ENCODE data around the gene MST1. TPM values are rescaled to one million over a fixed set of nuclear protein-coding genes. Genes with fewer than 3 reads are reported as not detected.

Gene MST1
- polyA plus RNA-seq (2012; ENCODE audit: missing spikeins), result 14.4 TPM

- TF ChIP-seq TAF1 (IDR thresholded peaks at IDR 0.05; ENCODE audit: borderline replicate concordance, low read depth, low read length) (no peak), POLR2AphosphoS5 (IDR thresholded peaks at IDR 0.05; ENCODE audit: low read depth, low read length) (peak; percentile 60), POLR2A (IDR thresholded peaks at IDR 0.05; ENCODE audit: low read depth, low read length) (peak; percentile 66; the same call in 1 of the 2 replicates)
- DNase-seq (ENCODE audit: insufficient read length), result peak; percentile 98
- peak; percentile 27 for FAIRE-seq
Measured at GRCh38 chr3:49689046-49689907, at the start of gene MST1, which contains the start of gene RNF123. Gene MST1 (minus strand): TSS chr3:49689474. CDS start chr3:49688691, 783 bp downstream. Gene RNF123 (plus strand): TSS chr3:49689557. CDS start chr3:49691166, 1,609 bp downstream.

DNA sequence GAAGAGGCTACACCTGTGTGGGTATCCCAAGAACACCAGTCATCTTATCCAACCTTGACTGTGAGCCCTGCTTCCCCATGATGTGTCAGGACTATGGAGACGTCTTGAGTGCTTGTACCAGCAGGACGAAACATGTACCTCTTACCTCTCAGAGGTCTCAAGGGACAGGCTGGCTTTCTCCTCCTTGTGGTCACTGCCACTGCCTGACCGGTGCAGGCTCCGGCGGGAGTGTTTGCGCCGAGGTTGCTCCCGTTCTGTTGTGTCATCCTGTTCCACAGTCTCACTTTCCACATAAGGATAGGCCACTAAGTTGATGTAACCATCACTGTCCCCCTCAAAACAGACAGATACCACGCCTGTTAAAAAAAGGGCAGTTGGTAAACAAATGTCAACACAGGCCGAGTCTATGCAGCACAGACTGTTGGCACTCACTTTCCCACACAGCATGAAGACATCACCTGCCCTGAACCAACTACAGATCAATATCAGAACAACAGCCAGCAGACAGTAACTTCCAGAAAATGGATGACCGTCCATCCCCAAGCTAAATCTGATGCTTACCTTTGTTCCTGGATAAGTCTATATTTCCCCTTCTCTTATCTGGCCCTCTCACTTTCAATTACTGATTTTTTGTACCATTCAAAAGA lies 48.9 kb upstream of the MST1 start:
- DNase-seq (ENCODE audit: insufficient read length) (no peak), FAIRE-seq (no peak)
- TF ChIP-seq POLR2AphosphoS5 (IDR thresholded peaks at IDR 0.05; ENCODE audit: low read depth, low read length) (no peak), TAF1 (IDR thresholded peaks at IDR 0.05; ENCODE audit: borderline replicate concordance, low read depth, low read length) (no peak)

GRCh38 chr3:49734752-49735151 lies 45.5 kb upstream of the MST1 start:
- FAIRE-seq (no peak), DNase-seq (ENCODE audit: insufficient read length) (no peak)
- TF ChIP-seq TAF1 (IDR thresholded peaks at IDR 0.05; ENCODE audit: borderline replicate concordance, low read depth, low read length) (no peak), POLR2A (IDR thresholded peaks at IDR 0.05; ENCODE audit: low read depth, low read length) (no peak), POLR2AphosphoS5 (IDR thresholded peaks at IDR 0.05; ENCODE audit: low read depth, low read length) (no peak)

GRCh38 chr3:49733551-49733950 lies 44.3 kb upstream of the MST1 start:
- DNase-seq (ENCODE audit: insufficient read length) (no peak), FAIRE-seq (no peak)
- TF ChIP-seq TAF1 (IDR thresholded peaks at IDR 0.05; ENCODE audit: borderline replicate concordance, low read depth, low read length) (no peak), POLR2A (IDR thresholded peaks at IDR 0.05; ENCODE audit: low read depth, low read length) (no peak), POLR2AphosphoS5 (IDR thresholded peaks at IDR 0.05; ENCODE audit: low read depth, low read length) (no peak)

GRCh38 chr3:49732597-49732996 lies 43.3 kb upstream of the MST1 start:
- no peak for DNase-seq (ENCODE audit: insufficient read length)
- TF ChIP-seq POLR2AphosphoS5 (IDR thresholded peaks at IDR 0.05; ENCODE audit: low read depth, low read length), result no peak
- no peak for FAIRE-seq

GRCh38 chr3:49729966-49730609 lies 40.8 kb upstream of the MST1 start:
- TF ChIP-seq POLR2AphosphoS5 (IDR thresholded peaks at IDR 0.05; ENCODE audit: low read depth, low read length) (no peak), POLR2A (IDR thresholded peaks at IDR 0.05; ENCODE audit: low read depth, low read length) (no peak), TAF1 (IDR thresholded peaks at IDR 0.05; ENCODE audit: borderline replicate concordance, low read depth, low read length) (no peak)
- FAIRE-seq (no peak), DNase-seq (ENCODE audit: insufficient read length) (no peak)

- DNase-seq (ENCODE audit: insufficient read length) (no peak), FAIRE-seq (no peak)
- TF ChIP-seq POLR2AphosphoS5 (IDR thresholded peaks at IDR 0.05; ENCODE audit: low read depth, low read length) (no peak), TAF1 (IDR thresholded peaks at IDR 0.05; ENCODE audit: borderline replicate concordance, low read depth, low read length) (no peak), POLR2A (IDR thresholded peaks at IDR 0.05; ENCODE audit: low read depth, low read length) (no peak)
Measured at GRCh38 chr3:49727924-49728361, 38.7 kb upstream of the MST1 start.

- FAIRE-seq, result no peak
- DNase-seq (ENCODE audit: insufficient read length), result peak; percentile 50
- TF ChIP-seq POLR2AphosphoS5 (IDR thresholded peaks at IDR 0.05; ENCODE audit: low read depth, low read length), result no peak
- TF ChIP-seq TAF1 (IDR thresholded peaks at IDR 0.05; ENCODE audit: borderline replicate concordance, low read depth, low read length), result no peak
- no peak; the same call in 1 of the 2 replicates for TF ChIP-seq POLR2A (IDR thresholded peaks at IDR 0.05; ENCODE audit: low read depth, low read length)
Measured at GRCh38 chr3:49727154-49727923, 38.1 kb upstream of the MST1 start.

DNA sequence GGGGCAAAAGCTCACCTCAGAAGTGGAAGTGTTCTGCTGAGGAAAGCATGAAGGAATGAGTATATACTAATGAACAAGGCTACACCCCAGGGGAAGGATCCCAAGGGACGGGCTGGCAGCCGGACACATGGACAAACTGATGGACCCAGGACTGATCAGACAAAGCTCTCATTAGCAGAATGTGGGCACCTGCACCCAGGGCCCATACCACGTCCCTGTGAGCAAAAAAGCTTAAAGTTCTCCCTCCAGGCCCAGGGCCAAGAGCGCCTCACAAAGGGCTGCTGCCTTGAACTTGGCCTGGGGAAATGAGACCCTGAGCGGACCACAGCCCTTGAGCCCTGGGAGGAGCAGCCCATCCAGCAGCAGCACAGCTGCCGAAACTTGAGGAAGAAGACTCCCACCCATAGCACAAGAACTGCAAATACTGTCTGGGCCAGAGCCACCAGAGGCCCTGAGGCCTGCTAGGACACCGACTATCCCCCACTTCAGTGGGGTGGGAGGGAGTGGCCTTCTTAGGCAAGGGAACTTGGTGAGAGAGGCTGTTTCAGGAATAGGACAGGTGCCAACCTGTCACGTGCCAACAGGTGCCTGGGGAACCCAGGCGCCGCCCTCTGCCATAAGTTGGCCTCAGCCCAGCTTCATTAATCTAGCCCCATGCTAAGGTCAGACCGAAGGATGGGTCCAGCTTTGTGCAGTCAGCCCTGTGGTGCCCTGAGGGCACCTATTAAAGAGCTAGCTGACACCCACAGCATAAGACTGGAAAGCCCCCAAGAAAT lies 36.8 kb upstream of the MST1 start:
- TF ChIP-seq TAF1 (IDR thresholded peaks at IDR 0.05; ENCODE audit: borderline replicate concordance, low read depth, low read length) (no peak), POLR2A (IDR thresholded peaks at IDR 0.05; ENCODE audit: low read depth, low read length) (no peak), POLR2AphosphoS5 (IDR thresholded peaks at IDR 0.05; ENCODE audit: low read depth, low read length) (no peak)
- no peak for DNase-seq (ENCODE audit: insufficient read length)
- no peak for FAIRE-seq

- no peak for FAIRE-seq
- no peak for DNase-seq (ENCODE audit: insufficient read length)
- TF ChIP-seq POLR2A (IDR thresholded peaks at IDR 0.05; ENCODE audit: low read depth, low read length) (no peak), TAF1 (IDR thresholded peaks at IDR 0.05; ENCODE audit: borderline replicate concordance, low read depth, low read length) (no peak), POLR2AphosphoS5 (IDR thresholded peaks at IDR 0.05; ENCODE audit: low read depth, low read length) (no peak)
Measured at GRCh38 chr3:49724586-49724985, 35.3 kb upstream of the MST1 start.
